ENCODE data around the gene AATF.

The AATF gene, protein sequence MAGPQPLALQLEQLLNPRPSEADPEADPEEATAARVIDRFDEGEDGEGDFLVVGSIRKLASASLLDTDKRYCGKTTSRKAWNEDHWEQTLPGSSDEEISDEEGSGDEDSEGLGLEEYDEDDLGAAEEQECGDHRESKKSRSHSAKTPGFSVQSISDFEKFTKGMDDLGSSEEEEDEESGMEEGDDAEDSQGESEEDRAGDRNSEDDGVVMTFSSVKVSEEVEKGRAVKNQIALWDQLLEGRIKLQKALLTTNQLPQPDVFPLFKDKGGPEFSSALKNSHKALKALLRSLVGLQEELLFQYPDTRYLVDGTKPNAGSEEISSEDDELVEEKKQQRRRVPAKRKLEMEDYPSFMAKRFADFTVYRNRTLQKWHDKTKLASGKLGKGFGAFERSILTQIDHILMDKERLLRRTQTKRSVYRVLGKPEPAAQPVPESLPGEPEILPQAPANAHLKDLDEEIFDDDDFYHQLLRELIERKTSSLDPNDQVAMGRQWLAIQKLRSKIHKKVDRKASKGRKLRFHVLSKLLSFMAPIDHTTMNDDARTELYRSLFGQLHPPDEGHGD

DNA sequence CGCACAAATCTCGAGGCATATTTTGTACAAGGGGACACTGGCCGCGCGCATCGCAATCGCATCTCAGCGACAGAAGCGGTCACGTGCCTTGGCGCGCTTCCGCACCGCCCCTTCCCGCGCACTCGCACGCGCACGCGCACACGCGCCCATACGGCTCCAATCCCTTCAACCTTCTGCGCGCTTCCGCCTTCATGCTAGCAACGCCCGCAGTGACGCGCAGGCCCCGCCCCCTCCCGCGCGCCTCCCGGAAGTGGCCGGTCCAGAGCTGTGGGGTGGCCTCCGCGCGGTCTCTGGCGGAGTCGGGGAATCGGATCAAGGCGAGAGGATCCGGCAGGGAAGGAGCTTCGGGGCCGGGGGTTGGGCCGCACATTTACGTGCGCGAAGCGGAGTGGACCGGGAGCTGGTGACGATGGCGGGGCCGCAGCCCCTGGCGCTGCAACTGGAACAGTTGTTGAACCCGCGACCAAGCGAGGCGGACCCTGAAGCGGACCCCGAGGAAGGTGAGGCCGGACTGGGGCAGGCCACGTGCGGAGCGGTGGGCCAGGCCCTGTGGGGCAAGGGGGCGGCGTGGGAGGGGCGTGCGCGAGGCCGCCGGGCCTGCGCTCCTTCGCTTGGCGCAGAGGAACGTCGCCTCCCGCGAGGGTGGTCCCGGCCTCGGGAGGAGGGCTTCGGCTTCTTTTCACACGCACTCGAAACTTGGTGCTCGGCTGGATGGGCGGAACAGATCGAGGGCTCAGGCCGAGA is at the start of gene AATF:
Gene AATF, plus strand, starts transcription at position 238 of the 744 bp plus-strand sequence. Its CDS starts 172 bp downstream, at position 410.
- peak; percentile 92 to 94 for DNase-seq (ENCODE audit: low read depth in 2 of 2, low spot score in 1 of 2)

DNA sequence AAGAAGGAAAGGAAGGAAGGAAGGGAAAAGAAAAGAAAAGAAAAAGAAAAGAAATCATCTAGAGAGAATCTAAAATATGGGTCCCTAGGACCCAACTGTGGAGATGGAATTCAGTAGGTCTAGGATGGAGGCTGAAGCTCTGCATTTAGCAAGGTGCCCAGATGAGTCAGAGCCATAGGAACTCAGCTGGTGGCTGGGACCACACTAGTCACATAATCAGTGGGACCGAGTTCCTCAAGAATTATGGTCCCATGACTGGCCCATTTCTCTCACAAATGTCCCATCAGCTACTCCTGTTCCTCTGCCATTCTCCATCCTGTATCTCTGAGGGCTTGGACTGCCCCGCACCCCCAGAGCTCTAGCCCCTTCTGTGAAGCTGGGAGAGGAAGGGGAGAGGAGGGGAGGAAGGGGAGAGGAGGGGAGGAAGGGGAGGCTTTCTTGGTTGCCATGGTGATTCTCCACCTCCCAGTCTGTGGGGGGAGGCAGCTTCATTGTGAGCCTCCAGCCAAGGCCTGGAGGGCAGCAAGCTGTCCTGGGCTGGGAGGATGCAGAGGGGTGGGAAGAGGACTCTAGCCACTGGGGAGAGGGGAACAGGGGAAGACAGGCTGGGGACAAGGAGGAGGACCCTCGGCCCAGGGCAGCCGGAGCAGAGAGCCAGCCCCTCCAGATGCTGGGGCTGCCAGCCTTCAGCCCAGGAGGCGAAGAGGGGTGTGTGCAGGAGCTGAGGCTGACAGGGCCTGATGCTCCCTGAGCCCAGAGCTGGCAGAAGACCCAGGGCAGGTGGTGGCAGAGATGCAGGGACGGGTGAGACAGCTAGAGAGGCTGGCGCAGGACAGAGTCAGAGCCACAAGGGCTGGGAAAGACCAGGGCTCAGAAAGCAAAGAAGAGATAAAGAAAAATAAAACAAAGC is 49.2 kb upstream of the AATF start:
- DNase-seq (ENCODE audit: low read depth in 2 of 2, low spot score in 1 of 2) = no peak

DNA sequence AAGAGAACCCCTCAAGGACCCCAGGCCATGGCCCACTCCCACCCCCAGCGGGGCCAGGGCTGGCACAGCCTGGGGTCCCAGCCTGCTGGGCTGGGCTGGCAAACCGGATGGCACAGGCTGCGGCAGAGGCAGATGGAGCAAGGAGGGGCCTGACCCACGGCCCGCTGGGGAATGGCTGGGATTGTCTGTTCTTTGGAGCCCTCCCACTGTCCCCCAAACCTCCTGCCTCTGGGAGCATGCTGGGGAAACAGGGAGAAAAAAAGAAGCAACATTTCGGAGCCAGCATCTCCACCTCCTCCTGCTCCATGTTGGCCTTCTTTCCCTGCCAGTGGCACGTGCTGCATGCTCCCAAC is 48.6 kb upstream of the AATF start:
- DNase-seq (ENCODE audit: low read depth in 2 of 2, low spot score in 1 of 2) = no peak

DNA sequence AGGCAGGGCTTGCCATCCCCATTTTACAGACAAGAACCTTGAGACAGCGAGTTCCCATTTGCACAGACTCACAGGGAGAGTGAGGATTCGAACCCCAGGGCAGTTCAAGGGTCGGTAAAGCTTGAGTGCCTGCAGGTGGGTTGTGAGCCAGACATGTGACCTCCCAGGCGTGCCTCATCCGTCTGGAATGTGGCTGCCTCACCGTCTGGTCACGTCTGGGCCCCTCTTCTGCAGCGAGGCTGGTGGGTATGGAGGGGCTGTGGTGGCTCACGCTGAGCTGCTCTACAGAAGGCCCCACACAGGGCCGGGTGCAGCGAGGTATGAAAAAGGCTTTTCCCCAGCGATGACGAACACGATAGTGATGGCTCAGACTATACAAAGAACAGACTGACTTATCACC is 47.2 kb upstream of the AATF start:
- no peak for DNase-seq (ENCODE audit: low read depth in 2 of 2, low spot score in 1 of 2)

DNA sequence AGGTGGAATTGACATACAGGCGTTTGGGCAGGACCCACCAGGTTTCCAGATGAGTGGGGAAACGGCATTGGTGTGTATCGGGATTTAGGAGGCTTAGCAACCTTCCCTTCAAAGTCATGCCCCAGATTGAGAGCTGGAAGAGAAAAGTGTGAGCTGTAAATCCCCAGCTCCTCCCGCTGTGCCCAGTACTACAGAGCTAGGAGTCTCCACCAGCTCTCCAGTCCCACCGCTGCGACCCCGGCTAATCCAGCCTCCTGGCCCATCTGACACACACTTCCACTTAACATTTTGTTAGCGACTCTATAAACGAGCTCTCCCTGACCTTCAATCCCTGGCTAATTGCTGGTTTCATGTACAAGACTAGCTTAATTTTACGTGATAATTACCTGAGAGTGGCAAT is 41.3 kb upstream of the AATF start:
- no peak for DNase-seq (ENCODE audit: low read depth in 2 of 2, low spot score in 1 of 2)

DNA sequence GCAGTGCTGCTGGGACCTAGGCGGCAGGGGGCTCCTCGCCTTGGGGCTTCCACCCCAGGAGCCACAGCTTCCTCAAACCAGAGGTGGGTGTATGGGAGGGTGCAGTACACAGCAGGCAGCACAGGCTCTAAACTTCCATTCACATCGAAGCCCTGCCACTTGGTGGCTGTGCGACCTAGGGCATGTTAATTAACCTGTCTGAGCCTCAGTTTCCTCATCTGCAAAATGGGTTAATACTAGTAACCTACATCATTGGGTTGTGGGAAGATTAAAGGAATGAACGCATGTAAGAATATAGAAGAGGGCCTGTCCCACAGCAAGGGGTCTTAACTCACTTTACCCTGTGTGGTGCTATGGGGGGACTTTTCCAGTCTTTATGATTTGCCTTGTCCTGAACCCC is 38.2 kb upstream of the AATF start:
- DNase-seq (ENCODE audit: low read depth in 2 of 2, low spot score in 1 of 2) = no peak

DNA sequence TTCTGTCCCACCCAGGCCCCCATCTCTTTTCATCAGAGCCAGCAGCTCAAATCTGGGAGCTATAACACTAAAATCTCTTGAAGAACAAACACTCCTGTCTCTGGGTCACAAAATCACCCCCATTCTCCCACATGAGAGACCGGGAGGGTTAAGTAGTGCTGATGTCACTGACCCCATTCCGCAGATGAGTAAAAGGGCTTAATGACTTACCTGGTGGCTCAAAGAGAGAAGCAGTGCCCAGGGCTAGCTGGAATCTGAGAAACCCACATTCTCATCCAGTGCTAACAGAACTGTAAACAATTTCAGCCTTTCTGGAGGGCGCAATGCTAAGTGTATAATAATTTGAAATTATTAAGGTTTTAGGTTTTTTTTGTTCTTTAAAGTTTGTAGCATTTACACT is 37.8 kb upstream of the AATF start:
- DNase-seq (ENCODE audit: low read depth in 2 of 2, low spot score in 1 of 2) = no peak

DNA sequence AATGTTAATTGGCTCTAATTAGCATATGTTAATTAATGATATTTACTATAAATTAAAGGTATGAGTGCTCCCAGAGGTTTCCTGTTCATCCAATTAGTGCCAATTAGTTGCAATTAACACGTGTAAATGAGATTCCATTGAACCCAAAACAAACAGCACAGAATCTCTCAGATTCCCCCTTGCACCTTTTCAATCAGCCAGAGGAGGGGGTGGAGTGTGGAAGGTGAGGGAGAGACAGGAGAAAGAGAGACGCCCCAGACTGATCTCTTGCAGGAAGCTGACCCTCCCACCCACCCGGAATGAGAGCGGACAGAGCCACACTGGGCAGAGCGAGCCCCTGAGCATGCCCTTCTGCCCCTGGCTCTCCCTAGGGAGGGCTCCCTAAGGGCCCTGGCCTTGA is 35.6 kb upstream of the AATF start:
- no peak for DNase-seq (ENCODE audit: low read depth in 2 of 2, low spot score in 1 of 2)

DNA sequence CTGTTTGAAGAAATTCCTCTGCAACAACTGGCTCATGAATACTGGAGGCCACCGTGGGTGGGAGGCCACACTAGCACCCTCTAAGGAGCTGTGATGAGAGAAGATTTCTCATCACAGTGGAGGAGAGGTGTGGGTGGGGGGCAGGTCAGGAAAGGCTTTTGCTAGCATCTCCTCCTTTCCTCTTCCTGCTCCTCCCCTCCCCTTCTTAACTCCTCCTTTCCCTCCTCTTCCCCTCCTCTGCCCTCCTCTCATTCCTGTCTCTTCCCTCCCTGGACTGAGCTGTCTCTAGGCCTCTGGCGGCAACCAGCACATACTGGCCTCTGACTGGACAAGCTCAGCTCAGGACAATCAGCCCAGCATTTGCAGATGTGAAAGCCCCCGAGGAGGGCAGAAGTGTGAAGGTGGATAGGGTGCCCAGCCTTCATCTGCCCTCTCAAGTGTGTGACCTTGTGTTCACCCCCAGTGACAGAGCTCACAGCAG is 30.5 kb upstream of the AATF start:
- DNase-seq (ENCODE audit: low read depth in 2 of 2, low spot score in 1 of 2) = no peak

DNA sequence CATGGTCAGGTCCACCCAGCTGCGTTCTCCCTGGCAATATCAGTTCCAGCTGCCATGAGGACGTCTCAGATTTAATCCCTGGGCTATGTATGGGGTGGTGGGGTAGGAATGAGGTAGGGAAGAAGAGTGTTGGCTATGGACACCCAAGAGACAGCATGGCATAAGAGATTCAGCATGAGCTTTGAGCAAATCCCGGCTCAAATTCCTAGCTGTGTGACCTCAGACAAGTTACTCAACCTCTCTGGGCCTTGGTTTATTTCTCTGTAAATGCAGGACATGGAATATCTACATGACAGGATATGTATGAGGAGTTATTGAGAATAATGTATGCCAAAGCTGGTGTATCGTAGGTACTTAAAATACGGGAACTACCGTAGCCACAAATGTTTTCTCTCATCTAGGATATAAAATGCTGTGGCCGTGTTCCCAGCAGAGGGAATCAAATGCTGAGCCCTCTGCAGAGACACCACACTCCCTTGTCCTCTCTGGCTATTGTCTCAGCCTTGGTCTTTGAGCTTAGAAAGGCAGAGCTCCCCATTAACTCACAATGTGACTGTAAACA is 29.3 kb upstream of the AATF start:
- DNase-seq (ENCODE audit: low read depth in 2 of 2, low spot score in 1 of 2) = no peak

DNA sequence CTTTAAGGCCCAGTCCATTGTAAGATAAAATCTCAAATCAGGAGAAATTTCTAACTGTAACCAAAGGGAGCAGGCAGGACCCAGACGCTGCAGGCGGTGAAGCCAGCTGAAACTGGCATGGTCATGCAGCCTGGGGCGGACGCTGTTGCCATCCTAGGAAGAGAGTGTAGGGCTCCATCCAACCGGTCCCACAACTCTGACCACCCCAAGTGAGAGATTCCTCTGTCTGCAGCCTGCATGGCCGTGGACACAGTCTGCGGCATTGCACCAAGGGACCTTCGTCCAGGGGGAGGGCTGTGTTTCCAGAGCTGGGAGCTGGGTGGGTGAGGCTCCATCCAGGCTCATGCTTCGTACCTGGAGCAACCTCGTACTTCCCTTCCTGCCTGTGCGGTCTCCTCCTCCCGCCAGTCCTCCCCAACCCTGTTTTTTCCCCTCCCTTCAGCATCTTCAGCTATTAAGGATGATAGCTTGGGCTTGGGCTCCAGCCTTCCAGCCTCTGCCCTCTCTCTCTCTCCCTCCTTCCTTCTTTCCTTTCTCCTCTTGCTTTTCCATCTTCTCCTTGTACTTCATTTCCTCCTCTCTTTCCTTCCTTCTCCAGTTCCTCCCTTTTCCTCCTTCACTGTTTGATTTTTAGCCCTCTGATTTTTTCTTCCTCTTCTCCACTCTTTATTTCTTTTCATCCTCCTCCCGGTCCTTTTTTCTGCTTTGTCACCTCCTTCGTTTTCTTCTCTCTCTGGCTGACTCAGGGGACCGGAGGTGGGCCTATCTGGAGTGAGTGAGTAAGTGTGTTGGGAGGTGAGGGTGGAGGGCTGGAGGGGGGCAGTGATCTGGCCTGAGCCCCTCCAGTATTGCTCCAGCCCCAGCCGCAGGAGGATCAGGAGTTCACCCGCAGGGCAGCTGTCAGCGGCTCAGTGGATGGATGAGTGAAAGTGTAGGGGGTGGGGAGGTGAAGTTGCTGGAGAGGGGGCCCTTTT is 28.4 kb upstream of the AATF start:
- DNase-seq (ENCODE audit: low read depth in 2 of 2, low spot score in 1 of 2) = no peak

DNA sequence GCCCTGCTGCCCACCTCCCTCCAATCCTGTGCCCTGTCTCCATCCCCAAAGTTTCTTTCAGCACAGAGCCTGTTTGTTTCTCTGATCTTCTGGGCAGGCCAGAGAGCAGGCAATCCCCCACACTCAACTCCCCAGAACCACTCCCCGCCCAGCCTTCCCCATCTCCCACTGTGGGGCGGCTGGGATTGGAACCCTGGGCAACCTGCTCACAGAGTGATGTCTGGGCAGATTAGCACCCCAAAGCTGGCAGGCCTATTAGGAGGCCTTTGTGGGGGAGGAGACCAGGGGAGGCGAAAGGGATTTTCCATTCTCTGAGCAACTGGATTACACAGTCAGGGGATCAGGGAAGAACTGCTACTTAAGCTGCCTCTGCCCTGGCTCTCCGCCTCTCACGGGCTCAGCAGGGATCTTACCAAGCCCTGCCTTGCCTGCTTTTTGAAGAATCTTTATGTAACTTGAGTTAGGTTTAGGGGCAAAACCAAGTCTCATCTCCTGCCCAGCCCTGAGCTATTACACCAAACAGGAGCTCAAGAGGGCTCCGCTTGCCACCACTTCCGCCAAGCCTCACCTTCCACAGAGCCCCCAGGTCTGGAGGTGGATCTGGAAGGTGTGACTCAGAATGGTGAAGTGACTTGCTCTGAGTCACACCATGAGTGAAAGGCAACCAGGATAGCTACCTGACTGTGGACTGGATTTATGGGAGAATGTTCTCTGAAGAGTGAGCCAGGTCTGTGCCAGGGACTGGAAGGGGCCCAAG is 27.5 kb upstream of the AATF start:
- DNase-seq (ENCODE audit: low read depth in 2 of 2, low spot score in 1 of 2) = peak; percentile 20 to 38

DNA sequence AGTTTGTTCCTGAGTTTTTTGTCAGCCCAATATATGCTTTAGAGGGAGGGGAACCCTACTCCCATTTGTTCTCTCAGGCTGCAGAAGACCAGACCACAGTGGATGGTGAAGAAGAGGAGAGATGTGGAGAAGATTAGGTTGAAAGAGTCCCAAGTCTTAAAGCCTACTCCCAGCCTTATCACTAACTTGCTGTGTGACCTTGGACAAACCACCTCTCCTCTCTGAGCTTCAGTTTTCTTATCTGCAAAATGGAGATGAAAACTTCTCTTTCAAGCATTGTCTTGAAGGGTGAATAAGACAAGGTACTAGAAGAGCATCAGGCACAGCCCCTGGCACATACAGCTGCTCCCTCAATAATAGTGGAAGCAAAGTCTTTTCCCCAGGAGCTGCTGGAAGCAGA is 26.6 kb upstream of the AATF start:
- DNase-seq (ENCODE audit: low read depth in 2 of 2, low spot score in 1 of 2) = no peak

DNA sequence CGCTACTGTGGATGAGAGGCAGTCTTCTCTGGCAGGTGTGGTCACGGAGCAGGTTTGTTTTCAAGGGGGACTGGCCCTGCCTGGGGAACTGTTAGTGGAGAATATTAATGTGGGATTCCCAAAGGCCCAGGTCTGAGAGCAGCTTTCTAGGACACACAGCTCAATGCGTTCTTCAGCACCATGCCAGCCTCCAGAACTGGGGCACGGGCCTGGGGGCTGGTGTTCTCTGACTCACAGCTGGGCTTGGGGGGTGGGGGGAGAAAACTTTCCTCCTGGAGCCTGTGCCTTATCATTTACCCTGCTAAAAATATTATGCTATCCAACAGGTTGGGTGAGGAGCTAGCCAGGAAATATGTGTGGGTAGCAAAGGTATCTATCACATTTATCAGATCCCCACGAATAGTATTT is 24.9 kb upstream of the AATF start:
- no peak for DNase-seq (ENCODE audit: low read depth in 2 of 2, low spot score in 1 of 2)

DNA sequence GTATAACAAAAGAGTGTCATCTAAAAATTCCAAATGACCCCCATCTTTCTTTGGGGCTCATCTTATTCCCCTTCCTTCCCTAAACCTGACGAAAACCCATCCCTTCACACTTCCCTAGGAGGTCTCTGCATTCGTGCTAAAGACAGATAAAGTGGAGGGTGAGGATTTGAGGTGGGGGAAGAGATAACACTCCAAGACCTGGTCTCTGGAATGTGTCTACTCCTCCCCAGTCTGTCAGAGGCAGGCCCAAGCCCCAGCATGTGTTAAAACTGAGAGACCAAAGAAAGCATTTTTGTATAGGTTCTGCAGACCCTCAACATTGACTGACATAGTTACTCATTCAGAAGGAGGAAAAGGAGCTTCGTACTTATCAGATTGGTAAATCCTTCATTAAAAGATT is 22.5 kb upstream of the AATF start:
- no peak for DNase-seq (ENCODE audit: low read depth in 2 of 2, low spot score in 1 of 2)

DNA sequence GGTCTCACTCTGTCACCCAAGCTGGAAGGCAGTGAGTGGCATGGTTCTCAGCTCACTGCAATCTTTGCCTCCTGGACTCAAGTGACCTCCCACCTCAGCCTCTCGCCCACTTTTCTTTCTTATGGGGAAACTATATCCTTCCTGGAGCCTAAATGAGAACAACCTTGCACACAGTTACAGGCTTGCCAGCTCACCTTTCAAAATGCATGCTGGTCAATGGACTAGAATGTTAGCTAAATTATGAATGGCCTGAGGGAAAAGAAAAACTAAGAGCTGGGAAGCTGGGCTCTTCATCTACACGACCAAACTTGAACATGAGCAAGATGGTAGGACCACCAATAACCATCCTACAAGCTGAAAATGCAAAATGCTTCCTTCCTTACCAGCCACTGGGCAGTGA is 22.1 kb upstream of the AATF start:
- no peak for DNase-seq (ENCODE audit: low read depth in 2 of 2, low spot score in 1 of 2)

DNA sequence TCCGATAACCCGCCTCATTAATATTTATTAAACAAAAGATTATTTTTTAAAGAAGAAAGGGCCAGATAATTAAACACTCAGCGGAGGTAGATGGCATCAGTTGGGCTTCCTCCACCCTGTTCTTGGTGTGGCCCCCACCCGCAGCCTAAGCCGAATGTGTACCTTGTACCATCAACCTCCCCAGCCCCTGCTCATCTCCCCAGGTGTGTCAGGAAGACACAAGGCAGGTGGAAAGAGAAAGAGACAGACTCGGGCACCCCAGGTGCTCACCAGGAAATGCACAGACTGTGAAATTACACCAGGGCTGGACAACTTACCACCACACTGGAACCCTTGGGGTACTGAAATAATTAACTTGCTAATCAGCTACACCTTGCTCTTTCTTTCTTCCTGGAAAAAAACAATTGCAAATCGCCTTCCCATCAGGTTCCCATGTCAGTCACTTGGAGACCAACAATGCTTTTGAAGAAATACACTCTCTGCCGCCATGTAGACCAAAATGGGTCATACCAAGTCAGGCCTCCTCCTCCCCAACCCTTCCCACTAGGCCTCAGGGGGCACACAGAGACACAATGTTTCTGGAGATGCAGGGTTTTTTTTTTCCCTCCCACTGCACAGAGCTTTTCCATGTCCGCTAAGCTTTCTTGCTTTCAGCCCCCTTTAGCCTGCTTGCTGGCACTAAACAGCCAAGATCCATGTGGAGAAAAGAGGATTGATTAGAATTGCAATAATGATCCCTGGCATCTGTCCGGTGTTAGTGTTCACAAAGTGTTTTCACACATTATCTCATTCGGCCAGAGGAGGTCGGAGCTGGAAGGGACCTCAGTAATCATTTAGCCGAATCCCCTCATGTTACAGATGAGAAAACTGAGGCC is 20.0 kb upstream of the AATF start:
- DNase-seq (ENCODE audit: low read depth in 2 of 2, low spot score in 1 of 2) = no peak
